GM12874 (cell line): ENCODE data around the gene MOCS1.

ENCODE experiments used
- CTCF ChIP-seq: IDR thresholded peaks from 2 replicates; pipeline ENCODE4 v1.5.1; 2011; ENCODE audit warnings: low read depth, mild to moderate bottlenecking, control low read depth, low read length, moderate library complexity; ENCODE audit not compliant: insufficient read depth

The MOCS1 gene

GRCh38 chr6:39912446-39912845 is 21.8 kb downstream of the MOCS1 start:
- no peak for TF ChIP-seq CTCF

- no peak for TF ChIP-seq CTCF
Measured at GRCh38 chr6:39911513-39912125, 22.6 kb downstream of the MOCS1 start.

- no peak for TF ChIP-seq CTCF
Measured at GRCh38 chr6:39910744-39911143, 23.5 kb downstream of the MOCS1 start.

- no peak for TF ChIP-seq CTCF
Measured at GRCh38 chr6:39910164-39910563, 24.1 kb downstream of the MOCS1 start.

- TF ChIP-seq CTCF: no peak
Measured at GRCh38 chr6:39909701-39910100, 24.6 kb downstream of the MOCS1 start.

GRCh38 chr6:39908838-39909583 is 25.3 kb downstream of the MOCS1 start:
- no peak for TF ChIP-seq CTCF

GRCh38 chr6:39907871-39908575 is 26.2 kb downstream of the MOCS1 start:
- TF ChIP-seq CTCF: no peak
